ENCODE measurements around the gene MARK3. TPM values are rescaled to one million over a fixed set of nuclear protein-coding genes. Genes with fewer than 3 reads are reported as not detected.

The MARK3 gene
- total and polyA plus RNA-seq, 2 of the 4 experiments (the other 2 are of a cell fraction) = 78.5 to 80.5 TPM

GRCh38 chr14:103398427-103399195 is 13.4 kb downstream of the MARK3 start:
- intact Hi-C loops (cut with micrococcal nuclease) (no loop called here), in situ Hi-C loops (cut with MboI; ENCODE audit: low sequenced_read_pairs) (no loop called here), dilution Hi-C loops (cut with HindIII; ENCODE audit: low sequenced_read_pairs, unreplicated experiment) (no loop called here)
- ATAC-seq (ENCODE audit: low read depth) (no peak), DNase-seq (peak; percentile 61)
- Histone ChIP-seq H2BK120ac (ENCODE audit: low read depth, low read length) (no peak overlapping the region), H3K36me3 (ENCODE audit: control insufficient read depth, insufficient read depth, low read length) (no peaks in the 10 kb centered on the region), H3K9me3 (ENCODE audit: control insufficient read depth, insufficient read depth, low read length) (no peaks in the 10 kb centered on the region), H4K91ac (ENCODE audit: insufficient read depth, low read depth, low read length) (no peak overlapping the region), H3K14ac (replicated peaks; ENCODE audit: low read depth, low read length) (no peak overlapping the region), H2AK9ac (replicated peaks; ENCODE audit: low read depth, low read length, poor library complexity) (no peak overlapping the region), H3K4me1 (ENCODE audit: control insufficient read depth, insufficient read depth, low read length) (peaks cover 23% of the 10 kb centered on the region), H3K4me2 (ENCODE audit: low read depth, low read length) (peak overlapping the region; percentile 29; the same call in 1 of the 2 replicates), H3K4me3 (ENCODE audit: insufficient read depth, low read depth, low read length) (no peak overlapping the region), H3K18ac (ENCODE audit: low read depth, low read length) (no peak overlapping the region), H3K4ac (ENCODE audit: low read depth, low read length) (no peak overlapping the region), H4K8ac (ENCODE audit: low read depth in 2 of 2, low read length in 2 of 2) (no peak overlapping the region), H3K79me1 (ENCODE audit: low read depth in 1 of 2, low read length in 2 of 2) (peaks cover 0 to 63% of the 10 kb centered on the region in 2 experiments; a peak in 2 of 4 replicates), H2BK15ac (ENCODE audit: low read depth, low read length) (no peak overlapping the region), H3K9me1 (ENCODE audit: insufficient read depth, low read length) (peaks cover 29% of the 10 kb centered on the region), H3K56ac (ENCODE audit: extremely low read depth, insufficient read depth, low read length) (no peak overlapping the region), H4K20me1 (ENCODE audit: insufficient read depth, low read length) (peaks cover 99% of the 10 kb centered on the region), H3K9ac (ENCODE audit: low read depth, low read length) (no peak overlapping the region), H2AFZ (replicated peaks; ENCODE audit: low read length, poor library complexity) (no peak overlapping the region), H2BK20ac (ENCODE audit: low read depth, low read length) (no peak overlapping the region), H2BK5ac (ENCODE audit: low read depth, low read length, poor library complexity, severe bottlenecking) (peak overlapping the region; percentile 59), H3K27me3 (ENCODE audit: control insufficient read depth, insufficient read depth, low read length) (no peaks in the 10 kb centered on the region), H3K27ac (ENCODE audit: insufficient read depth, low read length) (no peak overlapping the region), H3K23ac (ENCODE audit: low read depth, low read length) (no peak overlapping the region), H4K5ac (ENCODE audit: low read depth, low read length) (no peak overlapping the region), H2AK5ac (ENCODE audit: low read depth, low read length) (no peak overlapping the region)
- 100% methylated on average over 1 of the region's 7 CpGs; no CpG with 5 or more reads in 1 of the 2 experiments for WGBS, 2 experiments (ENCODE audit: extremely low coverage in 2 of 2, insufficient read length in 1 of 2)
- ChIA-PET POLR2A (ENCODE audit: unreplicated experiment) (no interaction called here), CTCF (no interaction called here)
- no TSS peak for BruUV-seq (replicated peaks)
- TF ChIP-seq SMC3 (IDR thresholded peaks at IDR 0.05; ENCODE audit: low read depth, low read length) = no peak
- no peak for TF ChIP-seq USF2 (IDR thresholded peaks at IDR 0.05; ENCODE audit: low read depth, low read length)
- TF ChIP-seq RAD21 (IDR thresholded peaks at IDR 0.05; ENCODE audit: low read length) = no peak
- no peak for TF ChIP-seq POLR2A (IDR thresholded peaks at IDR 0.05; ENCODE audit: low read depth, low read length)
- TF ChIP-seq, protein P1, sequence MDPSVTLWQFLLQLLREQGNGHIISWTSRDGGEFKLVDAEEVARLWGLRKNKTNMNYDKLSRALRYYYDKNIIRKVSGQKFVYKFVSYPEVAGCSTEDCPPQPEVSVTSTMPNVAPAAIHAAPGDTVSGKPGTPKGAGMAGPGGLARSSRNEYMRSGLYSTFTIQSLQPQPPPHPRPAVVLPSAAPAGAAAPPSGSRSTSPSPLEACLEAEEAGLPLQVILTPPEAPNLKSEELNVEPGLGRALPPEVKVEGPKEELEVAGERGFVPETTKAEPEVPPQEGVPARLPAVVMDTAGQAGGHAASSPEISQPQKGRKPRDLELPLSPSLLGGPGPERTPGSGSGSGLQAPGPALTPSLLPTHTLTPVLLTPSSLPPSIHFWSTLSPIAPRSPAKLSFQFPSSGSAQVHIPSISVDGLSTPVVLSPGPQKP (IDR thresholded peaks at IDR 0.05; ENCODE audit: borderline replicate concordance, low read depth, low read length) = no peak
- peak; percentile 69 for TF ChIP-seq CEBPB (IDR thresholded peaks at IDR 0.05; ENCODE audit: low read depth, low read length)
- TF ChIP-seq CHD1 (IDR thresholded peaks at IDR 0.05; ENCODE audit: low read depth, low read length) = no peak
- TF ChIP-seq RCOR1 (IDR thresholded peaks at IDR 0.05; ENCODE audit: insufficient replicate concordance, low read length) = no peak
- no peak for TF ChIP-seq MAZ (IDR thresholded peaks at IDR 0.05; ENCODE audit: borderline replicate concordance, low read depth, low read length)
- peak; percentile 62; the same call in 1 of the 2 replicates for TF ChIP-seq FOS (IDR thresholded peaks at IDR 0.05; ENCODE audit: low read depth, low read length)
- TF ChIP-seq MAFK (IDR thresholded peaks at IDR 0.05; ENCODE audit: low read depth, low read length) = no peak
- no peak for TF ChIP-seq RFX5 (IDR thresholded peaks at IDR 0.05; ENCODE audit: low read depth, low read length)
- no peak for TF ChIP-seq BHLHE40 (IDR thresholded peaks at IDR 0.05; ENCODE audit: low read depth, low read length)
- no peak for TF ChIP-seq NFE2L2 (IDR thresholded peaks at IDR 0.05; ENCODE audit: low read depth, low read length)
- TF ChIP-seq, protein P2, sequence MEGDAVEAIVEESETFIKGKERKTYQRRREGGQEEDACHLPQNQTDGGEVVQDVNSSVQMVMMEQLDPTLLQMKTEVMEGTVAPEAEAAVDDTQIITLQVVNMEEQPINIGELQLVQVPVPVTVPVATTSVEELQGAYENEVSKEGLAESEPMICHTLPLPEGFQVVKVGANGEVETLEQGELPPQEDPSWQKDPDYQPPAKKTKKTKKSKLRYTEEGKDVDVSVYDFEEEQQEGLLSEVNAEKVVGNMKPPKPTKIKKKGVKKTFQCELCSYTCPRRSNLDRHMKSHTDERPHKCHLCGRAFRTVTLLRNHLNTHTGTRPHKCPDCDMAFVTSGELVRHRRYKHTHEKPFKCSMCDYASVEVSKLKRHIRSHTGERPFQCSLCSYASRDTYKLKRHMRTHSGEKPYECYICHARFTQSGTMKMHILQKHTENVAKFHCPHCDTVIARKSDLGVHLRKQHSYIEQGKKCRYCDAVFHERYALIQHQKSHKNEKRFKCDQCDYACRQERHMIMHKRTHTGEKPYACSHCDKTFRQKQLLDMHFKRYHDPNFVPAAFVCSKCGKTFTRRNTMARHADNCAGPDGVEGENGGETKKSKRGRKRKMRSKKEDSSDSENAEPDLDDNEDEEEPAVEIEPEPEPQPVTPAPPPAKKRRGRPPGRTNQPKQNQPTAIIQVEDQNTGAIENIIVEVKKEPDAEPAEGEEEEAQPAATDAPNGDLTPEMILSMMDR (conservative IDR thresholded peaks at IDR 0.05; ENCODE audit: low read depth, low read length) = no peak

Data from IMR-90 (cell line).